ENCODE data around the gene FAM3A.
"Not testable (repeated sequence)": the region's sequence is repeated elsewhere in the genome, so short reads cannot be mapped to it uniquely, and the experiment has no call there.

Gene FAM3A, protein sequence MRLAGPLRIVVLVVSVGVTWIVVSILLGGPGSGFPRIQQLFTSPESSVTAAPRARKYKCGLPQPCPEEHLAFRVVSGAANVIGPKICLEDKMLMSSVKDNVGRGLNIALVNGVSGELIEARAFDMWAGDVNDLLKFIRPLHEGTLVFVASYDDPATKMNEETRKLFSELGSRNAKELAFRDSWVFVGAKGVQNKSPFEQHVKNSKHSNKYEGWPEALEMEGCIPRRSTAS

DNA sequence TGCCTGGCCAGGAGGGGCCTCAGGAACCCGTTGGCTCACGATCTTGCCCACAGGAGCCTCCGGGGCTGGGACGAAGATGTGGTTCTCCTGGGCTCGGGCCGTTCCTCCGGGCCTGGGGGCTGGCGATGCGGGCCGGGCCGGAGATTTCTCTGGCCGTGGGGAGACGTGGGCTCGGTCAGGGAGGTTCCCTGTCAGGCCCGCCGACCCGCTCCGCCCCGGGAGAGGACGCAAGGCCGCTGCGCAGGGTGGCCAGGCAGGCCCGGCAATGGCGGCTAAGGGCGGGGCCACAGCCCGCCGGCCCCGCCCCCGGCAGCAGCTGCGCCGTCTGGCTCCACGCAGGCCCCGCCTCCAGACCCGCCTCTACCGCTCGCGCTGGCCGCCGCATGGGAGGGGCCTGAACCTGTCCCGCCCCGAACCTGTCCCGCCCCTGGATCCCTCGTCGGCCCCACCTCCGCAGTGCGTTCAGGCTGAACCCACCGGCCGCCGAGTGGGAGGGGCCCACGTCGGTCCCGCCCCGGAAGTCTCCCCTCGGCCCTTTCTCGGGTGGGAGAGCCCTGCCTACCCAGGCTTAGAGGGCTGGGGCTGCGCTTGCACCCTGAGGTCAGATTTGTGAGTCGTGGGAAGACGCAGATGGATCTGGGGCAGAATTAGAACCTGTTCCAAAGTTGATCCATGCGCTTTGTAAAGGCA lies at the start of gene FAM3A:
Gene FAM3A (minus strand): TSS at position 267 of the 690 bp plus-strand sequence. CDS start 460 bp downstream, outside the sequence.
- peak; percentile 72 to 74 for DNase-seq

DNA sequence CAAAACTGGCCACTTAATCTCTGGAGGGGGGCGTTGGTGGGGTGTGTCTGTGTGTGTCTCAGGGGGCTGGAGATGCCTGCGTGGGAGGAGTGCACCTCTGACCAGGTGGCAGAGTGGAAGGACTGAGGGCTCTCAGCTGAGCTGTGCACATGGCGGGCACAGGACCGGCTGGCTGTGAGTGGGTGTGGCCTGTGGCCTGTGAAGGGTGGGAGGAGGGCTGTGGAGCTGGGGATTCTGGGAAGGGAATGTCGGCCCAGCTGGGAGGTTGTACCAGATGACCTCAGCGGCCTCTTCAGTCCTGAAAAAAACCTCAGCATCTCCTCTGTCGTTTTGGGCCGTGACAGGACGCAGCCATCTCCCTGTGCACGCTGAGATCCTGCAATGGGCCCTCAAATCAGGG lies 46.3 kb upstream of the FAM3A start:
- DNase-seq, result not testable (repeated sequence)

DNA sequence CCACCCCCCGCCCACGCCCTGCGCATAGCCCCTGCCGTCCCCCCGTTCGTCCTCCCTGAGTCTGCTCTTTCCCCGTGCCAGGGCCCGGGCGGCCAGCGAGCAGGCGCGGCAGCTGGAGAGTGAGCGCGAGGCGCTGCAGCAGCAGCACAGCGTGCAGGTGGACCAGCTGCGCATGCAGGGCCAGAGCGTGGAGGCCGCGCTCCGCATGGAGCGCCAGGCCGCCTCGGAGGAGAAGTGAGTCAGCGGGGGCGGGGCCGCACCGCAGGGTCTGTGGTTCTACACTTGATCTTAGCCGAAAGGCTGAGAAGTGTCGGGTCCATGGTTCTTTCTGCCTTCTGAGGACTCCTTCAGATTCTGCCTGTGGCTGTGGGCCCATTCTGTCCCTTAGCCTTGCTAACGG lies 44.3 kb upstream of the FAM3A start:
- DNase-seq, result not testable (repeated sequence)

DNA sequence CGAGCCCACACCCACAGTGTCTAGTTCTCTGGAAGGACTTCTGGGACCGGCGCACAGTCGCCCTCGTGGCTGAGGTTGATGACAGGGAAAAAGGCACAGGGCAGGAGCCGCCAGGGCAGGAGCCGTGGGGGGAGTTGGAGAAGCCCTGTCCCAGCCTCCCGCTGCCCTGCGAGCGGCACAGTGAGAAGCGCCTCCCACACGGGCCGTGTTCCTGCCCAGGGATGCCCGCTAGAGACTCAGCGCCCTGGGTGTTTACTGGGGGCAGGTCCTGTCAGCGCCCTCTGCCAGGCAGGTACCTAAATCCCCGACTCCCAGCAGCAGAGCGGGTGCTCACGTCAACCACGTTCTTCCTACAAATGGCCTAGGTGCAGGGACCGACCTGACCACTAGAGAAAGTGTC lies 42.9 kb upstream of the FAM3A start:
- DNase-seq, result not testable (repeated sequence)

DNA sequence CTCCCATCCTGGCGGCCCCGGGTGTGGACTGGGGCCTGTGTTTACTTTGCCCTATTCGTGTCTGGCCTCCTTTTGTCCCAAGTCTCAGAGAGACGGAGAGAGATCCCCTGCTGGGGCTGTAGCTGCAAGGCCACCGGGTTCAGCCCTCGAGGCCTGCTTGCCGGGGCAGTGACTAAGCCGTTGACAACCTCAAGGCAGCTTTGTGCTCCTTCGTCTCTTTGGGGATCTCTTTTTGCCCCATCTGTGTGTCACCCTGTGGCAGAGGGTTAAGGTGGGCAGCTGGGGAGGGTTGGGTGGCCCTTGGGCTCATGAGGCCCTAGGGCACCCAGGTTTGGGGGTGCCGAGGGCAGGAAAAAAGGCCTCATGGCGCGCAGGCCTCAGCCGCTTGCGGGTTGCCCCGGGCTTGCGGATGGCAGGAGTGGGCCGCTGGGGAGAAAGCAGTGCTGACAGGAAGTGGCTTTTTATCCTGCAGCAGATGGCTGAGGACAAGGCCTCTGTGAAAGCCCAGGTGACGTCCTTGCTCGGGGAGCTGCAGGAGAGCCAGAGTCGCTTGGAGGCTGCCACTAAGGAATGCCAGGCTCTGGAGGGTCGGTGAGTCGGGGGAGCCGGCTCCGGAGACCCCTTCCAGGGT lies 42.1 kb upstream of the FAM3A start:
- not testable (repeated sequence) for DNase-seq

DNA sequence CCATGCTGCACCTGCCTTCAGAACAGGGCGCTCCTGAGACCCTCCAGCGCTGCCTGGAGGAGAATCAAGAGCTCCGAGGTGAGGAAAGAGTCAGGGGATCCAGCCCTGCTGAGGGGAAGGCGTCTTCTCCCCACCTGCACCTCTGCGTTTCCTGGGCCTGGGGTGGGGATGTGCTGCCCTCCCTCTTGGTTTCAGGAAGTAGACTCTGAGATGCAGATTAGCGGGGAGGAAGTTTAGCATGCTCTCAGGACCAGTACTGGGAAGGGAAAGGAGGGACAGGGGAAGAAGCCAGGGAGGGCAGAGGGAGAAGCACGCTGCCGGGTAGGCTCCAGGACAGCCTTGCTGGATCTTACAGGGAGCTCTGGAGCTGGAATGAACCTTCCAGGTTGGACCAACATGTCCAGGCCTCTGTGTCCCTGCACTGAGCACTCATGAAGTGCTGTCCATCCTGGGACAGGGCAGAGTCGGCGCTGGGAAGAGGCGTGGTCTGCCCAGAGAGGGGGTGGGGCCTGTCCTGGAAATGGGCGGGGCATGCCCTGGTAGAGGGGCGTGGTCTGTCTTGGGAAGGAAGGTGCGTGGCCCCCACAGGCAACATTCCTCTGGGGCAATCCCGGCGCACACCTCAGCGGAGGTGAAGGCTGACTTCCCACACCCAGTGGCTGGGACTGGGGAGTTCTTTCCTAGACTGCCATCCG lies 36.2 kb upstream of the FAM3A start:
- not testable (repeated sequence) for DNase-seq

DNA sequence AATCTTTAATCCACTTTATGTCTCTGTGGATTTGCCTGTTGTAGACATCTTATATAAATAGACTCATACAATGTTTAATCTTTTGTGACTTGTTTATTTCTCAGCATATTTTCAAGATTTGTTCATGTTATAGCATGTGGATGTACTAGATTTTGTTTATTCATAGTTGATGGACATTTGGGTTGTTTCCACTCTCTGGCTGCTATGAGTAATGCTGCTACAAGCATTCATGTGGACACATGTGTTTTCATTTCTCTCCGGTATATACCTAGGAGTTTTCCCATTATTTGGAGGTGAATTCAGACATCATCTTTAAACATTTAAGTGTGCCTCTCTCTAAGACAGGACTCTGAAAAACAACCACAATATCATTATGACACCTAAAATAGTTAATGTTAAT lies 33.7 kb upstream of the FAM3A start:
- no peak for DNase-seq

DNA sequence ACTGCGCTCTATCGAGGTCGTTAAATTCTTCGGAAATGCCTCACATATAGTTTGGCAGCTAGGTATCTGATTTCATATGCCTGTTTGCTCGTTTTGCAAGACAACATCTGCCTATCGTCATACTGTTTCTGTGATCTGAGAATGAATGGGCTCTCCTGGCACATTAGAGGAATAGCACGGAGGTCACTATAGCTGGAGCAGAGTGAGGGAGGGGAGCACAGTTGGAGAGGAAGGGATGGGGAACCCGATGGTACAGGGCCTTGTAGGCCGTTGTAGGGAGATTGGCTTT lies 31.9 kb upstream of the FAM3A start:
- no peak for DNase-seq

DNA sequence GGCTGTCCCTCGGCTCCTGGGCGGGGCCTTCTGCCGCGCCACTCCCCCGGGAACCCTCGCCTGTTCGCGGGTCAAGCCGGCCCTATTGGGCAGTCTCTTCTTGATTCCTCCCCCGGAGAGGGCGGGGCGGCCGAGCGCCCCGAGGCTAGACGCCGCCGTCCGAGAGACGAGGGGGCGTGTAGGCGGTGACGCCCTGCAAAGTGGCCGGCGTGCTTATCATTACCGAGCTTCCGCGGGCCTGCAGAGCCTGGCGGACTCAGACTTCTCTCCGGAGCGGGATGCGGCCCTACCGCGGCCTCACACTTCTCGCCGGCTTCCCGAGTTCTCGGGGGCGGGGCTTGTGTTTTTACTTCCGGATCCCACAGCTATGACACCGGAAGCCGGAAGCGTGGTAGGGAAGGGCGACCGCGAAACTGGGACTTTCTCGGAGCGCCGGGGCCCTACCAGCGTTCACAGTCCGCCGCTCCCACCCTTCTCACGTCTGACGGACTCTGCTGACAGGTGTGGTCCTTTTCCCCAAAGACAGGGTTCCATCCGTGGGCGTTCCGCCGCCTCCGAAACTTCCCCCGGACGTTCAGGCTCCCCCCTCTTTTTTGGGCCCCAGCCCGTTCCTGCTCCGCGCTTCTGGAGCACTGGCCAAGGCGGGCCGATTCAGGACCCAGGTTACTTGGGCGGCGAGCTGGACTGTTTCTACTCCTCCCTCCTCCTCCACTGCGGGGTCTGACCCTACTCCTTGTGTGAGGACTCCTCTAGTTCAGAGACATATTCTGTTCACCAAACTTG lies 31.4 kb upstream of the FAM3A start, which contains the start of gene IKBKG:
Gene IKBKG (plus strand): TSS at position 376 of the 783 bp plus-strand sequence. CDS start 4,383 bp downstream, outside the sequence.
- peak; percentile 69 to 71 for DNase-seq

DNA sequence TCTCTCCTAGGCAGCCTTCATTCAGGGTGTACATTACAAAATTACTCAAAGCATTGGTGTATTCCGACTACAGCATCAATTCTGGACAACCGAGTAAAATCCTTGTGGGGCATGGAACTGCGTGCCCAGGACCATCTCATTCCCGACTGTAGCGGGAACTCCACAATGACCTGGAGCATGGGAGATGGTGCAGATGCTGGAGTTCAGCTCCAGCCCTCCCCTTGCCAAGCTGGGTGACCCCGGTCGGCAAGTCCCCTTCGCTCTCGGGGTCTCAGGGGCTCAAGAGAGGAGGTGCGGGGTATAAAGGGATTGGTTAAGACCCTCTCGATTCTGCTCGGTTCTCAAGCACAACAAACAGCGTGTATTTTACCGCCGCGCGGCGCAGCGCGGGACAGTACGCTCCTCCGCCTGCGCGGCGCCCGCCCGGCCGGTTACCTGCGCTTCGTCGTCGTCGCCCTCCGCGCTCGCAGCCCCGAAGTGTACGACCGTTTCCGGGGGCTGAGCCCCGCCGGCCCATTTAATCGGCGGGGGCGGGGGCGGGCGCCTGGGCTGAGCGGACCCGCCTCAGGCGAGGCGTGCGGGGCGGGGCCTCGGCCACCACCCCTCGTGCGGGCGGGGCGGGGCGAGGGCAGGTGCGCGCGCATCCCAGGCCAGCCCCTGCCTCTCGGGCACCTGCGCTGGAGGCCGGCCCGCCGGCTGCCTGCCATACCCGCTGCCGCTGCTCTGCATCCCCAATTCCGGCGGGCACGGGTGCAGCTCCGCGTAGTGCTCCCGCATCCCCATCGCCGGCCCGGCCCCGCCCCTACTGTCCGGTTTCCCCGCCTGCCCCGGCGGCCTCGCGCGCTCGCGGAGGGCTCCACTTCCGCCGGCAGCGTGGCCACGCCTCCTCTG lies 30.6 kb upstream of the FAM3A start, which contains the start of gene G6PD:
Gene G6PD (minus strand): TSS at position 493 of the 891 bp plus-strand sequence. CDS start 691 bp downstream, outside the sequence.
- peak in 1 of 2 experiments; percentile 60 for DNase-seq

DNA sequence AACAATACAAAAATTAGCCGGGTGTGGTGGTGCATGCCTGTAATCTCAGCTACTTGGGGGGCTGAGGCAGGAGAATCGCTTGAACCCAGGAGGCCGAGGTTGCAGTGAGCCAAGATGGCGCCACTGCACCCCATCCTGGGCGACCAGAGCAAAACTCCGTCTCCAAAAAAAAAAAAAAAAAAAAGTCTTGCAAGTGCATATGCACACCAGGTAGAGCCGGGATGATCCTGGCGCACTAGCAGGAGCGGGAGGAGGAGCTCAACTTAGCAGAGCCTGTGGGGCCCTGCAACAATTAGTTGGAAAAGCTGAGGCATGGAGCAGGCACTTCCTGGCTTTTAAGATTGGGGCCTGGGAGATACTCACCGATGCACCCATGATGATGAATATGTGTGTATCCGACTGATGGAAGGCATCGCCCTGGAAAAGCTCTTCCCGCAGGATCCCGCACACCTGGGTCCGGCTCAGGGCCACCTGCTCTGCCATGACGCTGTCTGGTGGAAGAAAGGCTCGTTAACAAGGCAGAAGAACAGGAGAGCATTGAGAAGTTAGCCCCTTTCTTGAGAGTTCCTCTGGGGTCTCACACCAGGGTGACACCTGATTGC lies 29.7 kb upstream of the FAM3A start:
- no peak for DNase-seq

DNA sequence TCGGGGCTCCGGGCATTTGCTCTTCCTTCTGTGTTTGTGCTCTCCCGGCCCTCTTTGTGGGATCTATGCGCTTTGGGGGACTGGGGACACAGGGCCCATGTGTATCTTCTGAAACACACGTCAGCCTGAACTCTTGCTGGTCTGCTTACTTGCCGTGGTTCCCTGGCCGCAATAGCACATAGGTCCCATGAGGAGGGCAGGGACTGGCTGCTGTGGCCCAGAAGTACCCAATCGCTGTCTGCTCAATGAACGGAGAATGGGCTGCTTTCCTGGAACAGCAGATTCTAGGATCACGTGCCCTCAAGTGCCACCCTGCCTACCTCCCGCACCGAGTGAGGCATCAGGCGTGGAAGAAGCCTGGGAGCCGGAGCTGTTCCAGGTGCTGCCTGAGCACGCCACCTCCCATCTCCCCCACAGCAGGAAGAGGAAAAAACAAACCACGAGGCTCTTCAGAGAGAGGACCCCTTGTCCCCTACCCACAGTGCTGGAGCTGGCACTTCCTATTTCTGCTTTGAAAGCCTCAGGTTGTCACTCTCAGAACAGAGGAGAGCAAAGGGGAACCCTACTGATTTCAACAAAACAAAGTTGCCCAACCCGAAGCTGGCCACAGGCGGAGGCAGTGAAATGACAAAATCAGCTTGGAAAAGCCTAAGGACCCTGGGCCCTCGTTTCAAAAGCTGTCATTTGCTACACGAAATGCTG lies 26.8 kb upstream of the FAM3A start:
- no peak for DNase-seq

DNA sequence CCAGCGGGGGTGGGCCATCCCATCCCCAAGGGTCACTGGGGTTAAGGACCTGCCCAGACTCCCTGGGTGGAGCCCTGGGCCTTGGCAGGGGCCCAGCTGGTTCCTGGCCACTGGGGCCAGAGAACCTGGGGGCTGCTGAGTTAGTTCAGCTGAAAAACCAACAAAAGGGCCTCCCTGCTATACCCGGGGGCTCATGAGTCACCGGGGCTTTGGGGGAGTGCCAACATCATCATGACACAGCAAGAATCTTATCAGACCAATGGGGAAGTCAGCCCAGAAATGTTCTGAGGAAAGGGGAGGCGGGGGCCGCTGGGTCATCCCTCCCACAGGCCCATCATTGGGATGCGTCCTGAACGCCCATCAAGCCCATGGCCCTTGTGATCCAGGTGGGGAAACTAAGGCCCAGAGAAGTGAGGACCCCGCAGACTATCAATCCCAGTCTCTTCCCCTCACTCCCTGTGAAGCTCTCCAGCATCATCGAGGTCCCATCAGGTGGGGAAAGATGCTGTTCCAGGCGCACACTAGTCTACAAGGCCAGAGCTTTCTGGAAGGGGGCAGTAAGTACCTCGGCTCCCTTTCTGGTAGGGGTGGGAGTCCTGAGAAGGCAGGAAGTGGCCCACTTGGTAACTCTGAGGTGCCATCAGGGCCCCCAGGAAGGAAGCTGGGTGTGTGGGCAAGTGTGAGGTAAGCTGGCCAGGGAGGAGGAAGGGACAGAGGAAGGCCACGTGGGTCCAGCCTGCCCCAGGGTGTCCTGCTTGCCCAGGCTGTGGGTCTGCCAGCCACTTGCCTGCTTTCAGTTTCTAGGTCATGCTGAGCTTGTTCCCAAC lies 26.1 kb upstream of the FAM3A start:
- no peak for DNase-seq

DNA sequence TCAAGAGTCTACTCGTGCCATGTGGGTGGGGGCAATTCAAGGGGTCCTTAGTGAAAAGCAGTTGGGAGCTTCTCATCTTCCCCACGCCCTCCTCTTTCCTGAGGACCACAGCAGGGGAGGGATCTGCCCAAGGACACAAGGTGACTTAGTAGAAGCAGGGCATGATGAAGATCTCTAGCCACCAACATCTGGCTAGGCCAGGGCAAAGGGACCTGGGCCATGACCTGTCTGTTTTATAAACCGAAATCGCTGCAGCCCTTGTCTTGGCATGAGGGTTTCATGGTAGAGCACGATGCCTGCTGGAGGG lies 25.5 kb upstream of the FAM3A start:
- no peak for DNase-seq

DNA sequence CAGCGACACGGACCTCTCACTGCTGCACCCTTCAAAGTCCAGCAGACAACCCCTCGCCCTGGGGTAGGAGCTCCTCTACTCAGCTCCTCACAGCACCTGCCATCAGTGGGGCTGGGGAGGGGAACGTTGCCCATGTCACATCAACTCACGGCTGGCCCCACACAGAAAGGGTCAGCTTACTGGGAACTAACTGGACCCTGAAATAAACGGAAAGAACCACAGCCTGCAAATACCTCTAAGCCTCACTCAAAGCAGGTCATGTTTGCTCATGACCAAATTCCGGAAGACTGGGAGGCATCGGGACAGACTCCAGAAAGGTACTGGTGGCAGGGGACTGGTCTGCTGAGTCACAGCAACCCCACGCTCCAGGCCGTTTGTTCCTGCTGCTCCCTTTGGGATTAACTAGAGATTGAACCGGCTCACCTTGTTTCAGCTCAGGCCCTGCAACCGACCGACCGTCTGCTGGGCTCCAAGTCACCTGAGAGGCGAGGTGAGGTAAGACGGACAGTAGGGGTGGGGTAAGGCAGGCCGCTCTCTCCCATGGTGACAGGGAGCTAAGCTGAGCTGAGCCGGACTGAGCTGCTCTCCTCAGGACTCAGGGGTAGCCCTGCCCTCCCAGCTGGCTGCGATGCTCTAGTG lies 25.0 kb upstream of the FAM3A start:
- DNase-seq, result no peak

DNA sequence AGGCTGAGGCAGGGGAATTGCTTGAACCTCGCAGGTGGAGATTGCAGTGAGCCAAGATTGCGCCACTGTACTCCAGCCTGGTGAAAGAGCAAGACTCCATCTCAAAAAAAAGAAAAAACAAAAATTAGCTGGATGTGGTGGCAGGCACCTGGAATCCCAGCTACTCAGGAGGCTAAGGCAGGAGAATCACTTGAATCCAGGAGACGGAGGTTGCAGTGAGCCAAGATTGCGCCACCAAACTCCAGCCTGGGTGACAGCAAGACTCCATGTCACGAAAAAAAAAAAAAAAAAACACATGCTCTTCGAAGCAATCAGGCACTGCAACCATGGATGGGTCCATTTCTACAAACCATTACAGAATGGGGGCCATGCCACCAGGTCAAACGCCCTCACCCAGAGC lies 24.3 kb upstream of the FAM3A start:
- DNase-seq, result not testable (repeated sequence)

DNA sequence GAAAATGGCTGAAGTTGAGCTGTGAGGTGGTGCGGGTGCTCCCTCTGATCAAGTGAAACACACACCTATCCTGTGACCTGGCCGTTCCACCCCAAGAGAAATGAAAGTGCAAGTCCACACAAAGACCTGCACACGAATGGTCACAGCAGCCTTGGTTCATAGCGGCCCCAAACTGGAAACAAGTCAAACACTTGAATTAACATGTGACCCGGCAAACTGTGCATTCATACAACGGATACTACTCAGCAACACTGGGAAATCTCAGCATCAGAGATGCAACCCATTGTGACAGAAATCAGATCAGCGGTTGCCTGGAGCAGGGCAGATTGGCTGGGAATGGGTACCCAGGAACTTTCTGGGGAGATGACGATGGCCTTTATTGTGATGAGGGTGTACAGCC lies 23.0 kb upstream of the FAM3A start:
- DNase-seq, result no peak

DNA sequence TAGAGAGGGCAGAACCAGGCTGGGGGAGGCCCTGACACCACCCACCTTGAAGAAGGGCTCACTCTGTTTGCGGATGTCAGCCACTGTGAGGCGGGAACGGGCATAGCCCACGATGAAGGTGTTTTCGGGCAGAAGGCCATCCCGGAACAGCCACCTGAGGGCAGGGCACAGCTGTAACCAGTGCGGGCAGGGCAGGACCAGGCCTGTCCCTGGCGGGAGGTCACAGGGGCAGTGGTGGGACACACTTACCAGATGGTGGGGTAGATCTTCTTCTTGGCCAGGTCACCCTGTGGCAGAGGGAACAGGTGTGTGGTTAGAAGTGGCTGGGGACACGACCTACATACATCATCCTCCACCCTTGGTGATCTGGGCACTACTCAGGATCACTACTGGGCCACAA lies 19.9 kb upstream of the FAM3A start:
- DNase-seq, result no peak

Data from NCI-H2081 (cell line).